ENCODE measurements around the gene NACC1.
"Not testable (repeated sequence)": the region's sequence is repeated elsewhere in the genome, so short reads cannot be mapped to it uniquely, and the experiment has no call there.

The NACC1 gene

DNA sequence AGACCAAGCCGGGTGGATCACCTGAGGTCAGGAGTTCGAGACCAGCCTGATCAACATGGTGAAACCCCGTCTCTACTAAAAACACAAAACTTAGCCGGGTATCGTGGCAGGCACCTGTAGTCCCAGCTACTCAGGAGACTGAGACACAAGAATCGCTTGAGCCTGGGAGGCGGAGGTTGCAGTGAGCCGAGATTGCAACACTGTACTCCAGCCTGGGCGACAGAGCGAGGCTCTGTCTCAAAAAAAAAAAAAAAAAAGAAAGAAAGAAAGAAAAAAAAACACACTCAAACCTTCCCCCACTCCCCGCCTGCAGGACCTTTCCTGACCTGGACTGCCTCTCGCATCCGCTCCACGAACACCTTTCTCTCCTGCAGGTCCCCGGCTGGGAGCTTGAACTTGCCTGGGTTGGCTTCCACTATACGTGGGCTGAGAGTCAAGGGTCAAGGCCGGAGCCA lies 31.1 kb downstream of the NACC1 start:
- not testable (repeated sequence) for DNase-seq

DNA sequence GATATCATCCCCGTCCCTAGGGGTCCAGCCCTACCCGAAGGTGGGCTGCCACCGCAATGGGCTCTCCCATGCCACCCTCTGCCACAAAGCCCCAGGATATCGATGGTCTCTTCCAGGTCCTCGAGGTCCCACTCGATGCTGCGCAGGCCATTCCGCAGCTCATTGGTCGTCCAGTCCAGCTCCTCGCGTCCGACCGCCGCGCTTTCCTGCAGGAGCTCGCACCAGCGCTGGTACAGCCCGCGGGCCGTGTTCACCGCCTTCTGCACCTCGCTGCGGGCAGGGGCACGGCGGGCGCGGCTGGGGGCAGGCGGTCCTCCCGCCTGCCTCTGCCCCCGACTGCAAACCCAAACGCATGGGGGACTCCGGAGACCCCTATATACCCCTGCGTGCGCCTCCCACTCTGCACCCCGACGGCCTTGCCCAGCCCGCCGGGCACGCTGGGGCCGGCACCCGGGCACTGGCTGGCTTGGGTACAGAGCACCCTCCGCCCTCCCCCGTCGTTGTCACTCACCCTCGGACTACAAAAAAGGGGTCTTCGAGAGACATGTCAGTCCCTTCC lies 31.6 kb downstream of the NACC1 start:
- no peak for DNase-seq

GRCh38 chr19:13150187-13150930 lies 32.3 kb downstream of the NACC1 start, which contains the start of the genes IER2 and STX10:
IER2 (plus strand) TSS chr19:13150411; CDS start chr19:13153187, 2,776 bp downstream.
STX10 (minus strand) TSS chr19:13150375; CDS start chr19:13150173, 202 bp downstream.
- peak; percentile 93 for DNase-seq

DNA sequence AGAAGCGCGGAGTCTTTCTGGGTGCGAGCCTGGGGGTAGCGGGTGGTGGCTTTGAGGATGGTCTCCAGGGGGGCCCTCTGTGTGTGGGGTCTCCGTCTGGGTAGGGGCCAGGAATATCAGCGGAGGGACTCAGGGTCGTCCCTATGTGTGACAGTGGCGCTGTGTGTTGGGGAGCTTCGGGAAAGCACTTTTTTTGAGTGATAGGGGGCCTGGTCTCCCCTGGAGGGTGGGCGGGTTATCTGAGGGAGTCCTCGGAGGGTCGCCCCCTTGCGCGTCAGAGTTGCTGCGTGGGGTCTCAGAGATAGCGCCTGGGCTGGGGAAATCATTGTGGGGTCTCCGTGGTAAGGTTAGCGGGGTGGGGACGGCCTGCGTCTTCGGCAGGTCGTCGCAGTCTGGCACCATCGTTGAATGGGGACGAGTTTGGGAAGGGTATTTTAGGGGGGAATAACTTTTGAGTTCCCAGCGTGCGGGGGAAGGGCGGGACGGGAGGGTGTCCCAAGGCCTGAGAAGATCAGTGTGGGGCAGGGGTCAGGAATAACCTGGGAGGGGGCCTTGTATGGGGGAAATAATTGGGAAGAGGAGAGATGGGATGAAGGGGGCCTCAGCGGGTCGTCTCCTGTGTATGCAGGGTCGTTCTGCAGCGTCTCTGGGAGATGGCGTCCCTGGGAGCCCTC lies 33.0 kb downstream of the NACC1 start:
- peak; percentile 52 for DNase-seq

- DNase-seq = peak; percentile 95
These were observed 33.7 kb downstream of the NACC1 start for GRCh38 chr19:13151605-13152355.

GRCh38 chr19:13152356-13152973 lies 34.4 kb downstream of the NACC1 start:
- no peak for DNase-seq

GRCh38 chr19:13152974-13153568 lies 35.0 kb downstream of the NACC1 start:
- peak; percentile 98 for DNase-seq

DNA sequence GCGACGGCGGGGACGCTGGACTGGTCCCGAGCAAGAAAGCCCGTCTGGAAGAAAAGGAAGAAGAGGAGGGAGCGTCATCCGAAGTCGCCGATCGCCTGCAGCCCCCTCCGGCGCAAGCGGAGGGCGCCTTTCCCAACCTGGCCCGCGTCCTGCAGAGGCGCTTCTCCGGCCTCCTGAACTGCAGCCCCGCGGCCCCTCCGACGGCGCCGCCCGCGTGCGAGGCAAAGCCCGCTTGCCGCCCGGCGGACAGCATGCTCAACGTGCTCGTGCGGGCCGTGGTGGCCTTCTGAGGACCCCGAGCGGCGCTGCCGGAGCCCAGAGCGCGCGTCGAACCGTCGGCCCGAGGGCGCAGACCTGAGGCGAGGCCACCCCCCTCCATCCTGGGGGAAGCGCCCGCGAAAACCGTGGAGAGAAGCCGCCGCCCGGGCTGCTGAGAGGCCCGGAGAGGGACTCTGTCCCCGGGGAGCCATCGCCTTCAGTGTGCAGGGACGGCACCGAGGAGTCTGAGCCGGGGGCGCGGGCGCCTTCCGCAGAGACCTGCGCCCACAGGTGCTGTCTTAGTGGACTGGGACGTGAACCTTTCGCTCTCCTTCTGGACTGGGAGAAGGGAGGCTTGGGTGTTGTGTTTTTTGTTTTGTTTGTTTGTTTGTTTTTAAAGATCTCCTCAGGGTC lies 35.6 kb downstream of the NACC1 start:
- no peak for DNase-seq

DNA sequence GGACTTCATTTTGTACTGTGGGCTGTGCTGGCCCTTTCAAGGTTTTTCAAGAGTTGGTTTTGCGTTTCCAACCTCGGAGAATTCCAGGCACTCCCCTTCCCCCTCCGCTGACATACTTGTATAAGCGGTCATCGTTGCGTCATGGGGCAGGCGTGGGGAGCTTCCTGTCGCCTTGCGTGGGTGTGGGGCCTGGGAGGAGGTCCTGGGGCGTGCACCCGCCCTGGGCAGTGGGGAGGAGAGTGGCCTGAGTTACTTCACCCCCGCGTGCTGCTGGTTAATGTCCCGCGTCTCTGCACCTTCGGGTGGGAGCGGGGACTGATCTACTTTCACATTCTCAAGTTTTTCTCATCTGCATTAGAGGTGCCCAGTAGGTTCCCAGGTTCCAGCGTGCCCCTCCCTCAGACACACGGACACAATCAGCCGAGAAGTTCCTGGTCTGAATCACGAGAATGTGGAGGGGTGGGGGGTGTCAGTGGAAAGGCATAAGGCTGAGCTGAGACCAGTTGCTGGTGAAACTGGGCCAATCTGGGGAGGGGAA lies 36.2 kb downstream of the NACC1 start:
- peak; percentile 64 for DNase-seq

DNA sequence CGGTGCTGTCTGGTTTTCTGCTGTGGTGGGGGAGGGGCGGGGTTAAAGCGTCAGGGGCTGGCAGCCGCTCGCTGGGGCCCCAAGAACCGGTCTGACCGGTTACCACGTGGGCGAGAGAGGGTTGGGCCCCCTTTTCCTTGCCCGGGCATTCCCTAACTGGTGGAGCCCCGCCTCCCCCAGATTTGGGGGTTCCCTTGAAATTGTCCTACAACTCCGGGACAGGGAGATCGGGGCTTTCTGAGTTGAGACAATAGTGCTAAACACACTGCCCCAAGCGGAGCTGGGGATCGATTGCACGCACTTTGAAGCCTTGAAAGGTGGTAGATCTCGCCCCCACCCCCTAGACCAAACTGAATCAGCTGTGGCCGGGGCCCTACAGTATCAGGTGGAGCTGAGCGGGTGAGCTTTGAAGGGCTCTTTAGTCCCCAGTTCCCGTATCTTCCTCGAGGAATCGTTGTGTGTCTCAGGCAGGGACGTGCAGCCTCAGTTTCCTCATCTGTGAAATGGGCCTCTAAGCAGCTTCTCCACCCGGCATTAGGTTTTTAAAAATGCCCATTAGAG lies 36.9 kb downstream of the NACC1 start:
- peak; percentile 81 for DNase-seq

DNA sequence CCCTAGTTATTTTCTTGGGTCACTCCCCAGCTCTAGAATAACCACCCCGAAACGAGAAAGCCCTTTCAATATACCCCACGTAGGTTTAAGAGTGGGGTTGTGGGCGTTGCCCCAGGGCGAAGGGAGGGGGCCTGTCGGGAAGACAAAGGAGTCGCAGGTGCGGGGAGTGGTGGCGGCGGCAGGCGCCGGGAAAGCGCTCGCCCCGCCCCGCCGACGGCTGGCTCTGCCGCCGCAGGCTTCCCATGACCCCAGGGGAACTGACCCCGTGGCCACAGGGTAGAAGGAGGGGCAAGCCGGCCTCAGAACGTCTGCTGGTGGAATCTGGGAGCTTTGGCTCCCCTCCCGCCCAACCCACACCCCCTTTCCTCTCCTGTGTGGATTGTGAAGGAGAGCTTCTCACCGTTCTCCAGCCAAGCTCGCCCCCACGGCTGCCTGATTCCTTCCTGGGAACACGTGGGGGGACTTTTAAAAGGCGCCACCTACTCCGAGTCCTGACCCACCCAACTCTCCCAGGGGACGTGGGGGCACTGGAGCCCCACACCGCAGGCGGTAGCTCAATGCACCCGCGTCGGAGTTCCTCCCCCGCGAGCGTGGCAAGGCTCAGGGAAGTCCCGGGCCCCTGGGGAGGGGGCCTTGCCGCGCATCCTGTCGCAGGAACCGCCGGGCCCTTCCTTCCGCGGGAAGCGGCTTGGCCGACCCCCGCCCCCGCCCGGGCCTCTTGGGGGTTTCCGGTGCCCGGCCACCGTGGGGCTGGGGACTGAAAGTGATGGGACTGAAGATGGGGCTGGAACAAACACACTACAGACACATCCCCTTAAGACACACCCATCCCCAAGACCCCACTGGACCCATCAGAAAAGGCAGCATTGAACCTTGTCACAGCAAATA lies 37.7 kb downstream of the NACC1 start:
- DNase-seq = peak; percentile 73

GRCh38 chr19:13159713-13160112 lies 41.6 kb downstream of the NACC1 start:
- no peak for DNase-seq

DNA sequence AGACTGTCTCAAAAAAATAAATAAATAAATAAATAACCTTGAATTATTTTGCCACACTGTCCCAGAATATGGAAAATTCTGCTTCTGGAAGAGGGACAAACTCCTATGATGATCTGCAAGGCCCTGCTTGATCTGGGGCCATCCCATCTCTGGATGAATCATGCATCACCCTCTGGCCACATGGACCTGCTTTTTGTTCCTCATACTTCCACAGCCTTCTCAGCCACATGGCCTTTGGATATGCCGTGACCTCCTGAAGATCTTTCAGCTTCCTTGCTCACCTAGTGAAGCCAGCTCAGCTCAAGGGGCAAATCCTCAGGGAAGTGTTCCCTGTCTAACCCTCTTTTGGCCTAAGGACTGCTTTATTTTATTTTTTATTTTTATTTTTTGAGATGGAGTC lies 42.5 kb downstream of the NACC1 start:
- no peak for DNase-seq

- DNase-seq = peak; percentile 88
These were observed 44.9 kb downstream of the NACC1 start for GRCh38 chr19:13162724-13163608.

- DNase-seq = peak; percentile 58
These were observed 45.7 kb downstream of the NACC1 start for GRCh38 chr19:13163609-13164342.

- peak; percentile 56 for DNase-seq
These were observed 46.5 kb downstream of the NACC1 start for GRCh38 chr19:13164343-13165161.
